Islet of Langerhans (tissue), 1 donor: Measurements from ENCODE around the gene DGKH.
"Not testable (repeated sequence)": the region's sequence is repeated elsewhere in the genome, so short reads cannot be mapped to it uniquely, and the experiment has no call there.

Experiments
- FAIRE-seq: peaks from one replicate; lab custom pipeline; 2011; peaks lifted over from hg19 to GRCh38; lab: Jason Lieb, UNC

Gene DGKH

GRCh38 chr13:42113478-42113877 lies 65.0 kb downstream of the DGKH start:
- no peak for FAIRE-seq

- FAIRE-seq, result no peak
Measured at GRCh38 chr13:42114278-42114677, 65.8 kb downstream of the DGKH start.

DNA sequence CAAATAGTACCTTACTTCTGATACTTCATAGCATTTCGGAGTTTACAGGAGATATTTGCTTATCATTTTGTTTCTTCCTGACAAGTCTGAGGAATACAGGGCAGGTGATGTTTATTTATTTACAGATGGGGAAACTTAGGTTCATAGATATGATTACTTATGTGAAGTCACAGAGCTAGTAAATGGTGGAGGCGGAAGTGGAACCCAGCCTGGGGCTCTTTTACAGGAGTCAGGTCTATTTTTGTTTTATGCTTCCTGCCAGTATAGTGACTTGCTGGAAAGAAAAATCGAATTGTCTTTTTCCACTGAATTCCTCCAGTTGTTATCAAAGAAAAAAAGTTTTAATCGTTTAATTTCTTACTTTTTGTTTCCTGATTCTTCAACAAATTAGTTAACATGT lies 66.5 kb downstream of the DGKH start:
- FAIRE-seq, result no peak

DNA sequence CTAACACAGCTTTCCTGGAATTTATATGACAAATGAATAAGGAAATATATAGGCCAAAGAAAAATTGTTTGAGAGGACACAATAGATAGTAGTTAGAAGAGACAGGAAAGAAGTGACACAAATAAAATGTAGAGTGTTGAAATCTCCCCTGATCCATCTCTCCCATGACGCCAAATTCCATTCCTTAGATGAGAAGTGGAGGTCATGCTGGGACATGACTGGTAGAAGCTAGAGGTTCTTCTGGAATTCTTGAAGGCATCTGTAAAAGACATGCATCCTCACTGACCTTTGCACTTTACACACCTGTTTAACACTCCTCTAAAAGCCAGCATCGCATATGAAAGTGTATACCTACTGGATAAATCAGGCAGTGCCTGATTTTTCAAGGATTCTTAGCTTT lies 67.8 kb downstream of the DGKH start:
- no peak for FAIRE-seq

- no peak for FAIRE-seq
Measured at GRCh38 chr13:42119041-42119440, 70.6 kb downstream of the DGKH start.

GRCh38 chr13:42119875-42120274 lies 71.4 kb downstream of the DGKH start:
- no peak for FAIRE-seq

DNA sequence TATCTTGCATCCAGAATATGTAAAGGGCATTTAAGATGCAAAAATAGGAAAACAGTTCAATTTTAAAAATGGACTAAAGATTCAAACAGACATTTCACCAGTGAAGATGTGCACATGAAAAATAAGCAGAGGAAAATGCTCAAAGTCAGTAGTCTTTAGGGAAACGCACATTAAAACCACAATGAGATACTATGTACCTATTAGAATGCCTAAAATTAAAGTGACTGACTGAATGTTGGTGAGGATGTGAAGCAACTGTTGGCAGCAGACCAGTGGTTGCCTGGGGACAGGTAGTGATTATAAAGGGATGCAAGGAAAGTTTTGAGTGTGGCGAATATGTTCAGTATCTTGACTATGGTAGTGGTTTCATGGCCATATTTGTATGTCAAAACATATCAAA lies 75.2 kb downstream of the DGKH start:
- FAIRE-seq, result no peak

DNA sequence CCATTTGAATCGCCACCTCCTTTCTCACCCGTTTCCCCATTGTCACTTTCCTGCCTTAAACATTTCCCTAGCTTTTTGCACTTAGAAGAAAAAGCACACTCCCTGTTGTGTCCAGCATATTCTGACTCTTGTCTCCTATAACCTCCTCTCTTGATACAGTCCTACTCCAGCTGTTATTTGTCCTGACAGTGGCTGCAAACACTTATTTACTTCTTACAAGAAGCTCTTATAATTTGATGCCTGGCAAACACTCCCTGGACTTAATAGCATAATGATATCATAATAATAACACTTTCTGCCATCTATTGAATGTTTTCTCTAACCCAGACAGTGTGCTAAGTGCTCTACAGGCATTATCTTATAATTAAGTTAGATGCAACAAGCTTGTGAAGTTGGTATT lies 76.6 kb downstream of the DGKH start:
- no peak for FAIRE-seq

GRCh38 chr13:42127047-42127446 lies 78.6 kb downstream of the DGKH start:
- no peak for FAIRE-seq

DNA sequence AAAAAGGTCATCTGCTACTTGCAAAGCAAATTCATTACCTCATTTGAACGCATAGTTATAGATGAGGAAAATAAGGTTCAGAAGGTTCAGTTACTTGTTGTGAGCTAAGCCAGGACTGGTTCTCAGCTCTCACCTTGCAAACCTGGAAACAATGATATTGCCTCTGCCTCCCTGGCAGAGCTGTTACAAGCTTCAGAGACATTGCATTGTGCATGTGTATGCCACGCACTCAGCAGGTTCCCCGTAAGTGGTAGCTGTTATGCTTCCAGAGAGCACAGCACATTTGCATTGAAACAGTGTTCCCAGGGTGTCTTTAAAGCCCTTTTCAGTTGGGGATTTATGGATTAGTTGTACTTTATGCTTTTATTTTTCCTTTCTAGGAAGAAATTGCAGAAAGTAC lies 80.6 kb downstream of the DGKH start:
- FAIRE-seq, result no peak

- no peak for FAIRE-seq
Measured at GRCh38 chr13:42136518-42136917, 88.1 kb downstream of the DGKH start.

- FAIRE-seq, result no peak
Measured at GRCh38 chr13:42137856-42138537, 89.5 kb downstream of the DGKH start.

GRCh38 chr13:42140494-42140893 lies 92.0 kb downstream of the DGKH start:
- FAIRE-seq, result no peak

GRCh38 chr13:42141052-42141451 lies 92.6 kb downstream of the DGKH start:
- not testable (repeated sequence) for FAIRE-seq

- FAIRE-seq, result no peak
Measured at GRCh38 chr13:42146359-42146758, 97.9 kb downstream of the DGKH start.

DNA sequence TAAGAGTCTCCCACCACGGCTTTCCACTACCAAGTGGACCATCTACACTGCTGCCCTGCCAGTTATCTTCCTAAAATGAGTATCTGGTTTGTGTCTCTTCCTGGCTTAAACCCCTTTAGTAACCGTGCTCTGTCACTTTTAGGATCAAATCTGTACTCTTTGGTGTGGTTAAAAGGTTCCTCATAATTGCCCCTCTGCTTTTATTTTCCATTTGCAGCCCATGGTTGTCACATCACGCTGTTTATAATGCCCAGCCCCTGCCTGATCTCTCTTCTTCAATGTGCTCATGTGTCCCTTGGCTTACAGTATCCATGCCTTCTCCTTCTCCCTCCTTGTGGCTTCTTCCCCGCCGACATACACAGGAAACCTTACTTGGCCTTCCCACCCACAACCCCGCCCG lies 100.1 kb downstream of the DGKH start:
- no peak for FAIRE-seq

DNA sequence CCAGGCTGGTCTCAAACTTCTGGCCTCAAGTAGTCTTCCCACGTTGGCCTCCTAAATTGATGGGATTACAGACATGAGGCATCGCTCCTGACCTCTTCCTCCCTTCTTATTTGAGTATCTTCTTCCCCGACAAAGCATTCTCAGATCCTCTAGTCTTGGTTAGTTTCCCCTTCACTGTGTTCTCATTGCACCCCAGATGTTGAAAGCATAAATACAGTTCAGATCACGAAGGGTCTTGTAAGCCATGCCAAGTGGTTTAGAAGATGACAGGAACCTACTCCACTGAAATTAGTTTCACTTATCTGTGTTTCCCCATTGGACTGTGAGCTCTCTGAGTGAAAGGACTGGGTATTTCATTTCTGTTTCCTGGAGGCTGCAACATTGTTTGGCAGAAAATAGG lies 100.7 kb downstream of the DGKH start:
- no peak for FAIRE-seq

DNA sequence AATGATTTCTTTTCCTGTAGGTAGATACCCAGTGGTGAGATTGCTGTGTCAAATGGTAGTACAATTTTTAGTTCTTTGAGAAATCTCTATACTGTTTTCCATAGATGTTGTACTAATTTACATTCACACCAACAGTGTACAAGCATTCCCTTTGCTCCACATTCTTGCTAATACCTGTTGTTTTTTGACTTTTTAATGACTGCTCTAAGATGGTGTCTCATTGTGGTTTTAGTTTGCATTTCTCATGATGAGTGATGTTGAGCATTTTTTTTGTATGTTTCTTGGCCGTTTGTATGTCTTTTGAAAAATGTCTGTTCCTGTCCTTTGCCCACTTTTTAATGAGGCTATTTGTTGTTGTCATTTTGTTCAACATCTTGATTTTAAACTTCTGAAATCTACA lies 103.3 kb downstream of the DGKH start:
- no peak for FAIRE-seq

DNA sequence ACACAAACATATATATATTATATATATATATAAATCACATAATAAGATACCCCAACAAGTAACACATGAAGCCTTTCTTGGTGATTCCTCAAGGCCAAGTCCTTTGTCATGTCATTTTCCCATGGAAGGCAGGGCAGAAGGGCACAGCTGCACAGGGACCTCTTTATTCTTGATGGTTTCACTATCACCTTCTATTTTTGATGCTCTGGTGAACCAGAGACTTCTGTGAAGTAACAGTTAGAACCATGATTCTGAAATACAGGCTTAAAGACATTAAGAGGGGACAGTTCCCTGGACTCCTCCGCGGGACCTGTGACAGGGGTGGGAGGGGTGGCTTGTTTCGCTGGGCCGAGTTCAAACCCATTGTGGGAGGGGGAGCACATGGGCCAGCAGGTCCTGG lies 104.0 kb downstream of the DGKH start:
- no peak for FAIRE-seq

- FAIRE-seq, result no peak
Measured at GRCh38 chr13:42153199-42154113, 105.0 kb downstream of the DGKH start.

DNA sequence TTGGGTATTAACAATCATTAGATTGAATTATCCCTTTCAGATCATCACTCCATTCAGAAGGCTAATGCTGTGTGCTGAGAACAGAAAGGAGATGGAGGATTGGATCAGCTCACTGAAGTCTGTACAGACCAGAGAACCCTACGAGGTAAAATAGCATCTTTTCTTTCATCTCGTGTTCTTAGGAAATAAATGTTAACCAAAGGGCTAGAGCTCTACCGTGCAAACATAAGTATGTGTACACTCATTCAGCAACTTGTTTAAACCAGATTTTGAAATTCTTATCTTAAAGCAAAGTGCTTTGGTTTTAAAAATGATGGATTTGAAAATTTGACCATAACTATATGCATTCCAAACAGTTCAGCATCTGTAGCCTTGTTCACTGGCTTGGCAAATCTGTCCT lies 106.8 kb downstream of the DGKH start:
- no peak for FAIRE-seq

GRCh38 chr13:42163338-42163737 lies 114.9 kb downstream of the DGKH start:
- FAIRE-seq, result not testable (repeated sequence)

DNA sequence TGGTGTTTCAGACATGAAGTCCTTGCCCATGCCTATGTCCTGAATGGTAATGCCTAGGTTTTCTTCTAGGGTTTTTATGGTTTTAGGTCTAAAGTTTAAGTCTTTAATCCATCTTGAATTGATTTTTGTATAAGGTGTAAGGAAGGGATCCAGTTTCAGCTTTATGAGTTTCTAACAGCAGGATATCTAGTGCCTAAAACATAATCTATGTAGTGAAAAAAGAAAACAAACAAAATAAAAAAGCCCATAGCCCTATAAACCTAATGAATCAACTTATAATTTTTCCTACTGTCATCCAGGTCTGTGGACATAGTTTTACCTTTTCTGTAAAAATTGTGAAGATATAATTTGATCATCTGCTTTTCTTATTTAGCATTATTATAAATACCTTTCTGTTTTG lies 115.5 kb downstream of the DGKH start:
- not testable (repeated sequence) for FAIRE-seq
